Prostate gland (tissue), 2 donors: Measurements from ENCODE around the gene ANKMY1.

Experiments used
- POLR2AphosphoS5 ChIP-seq: sonication (generic); formaldehyde crosslinking; IDR thresholded peaks from one replicate; pipeline ENCODE4 v1.6.1; 2017; ENCODE audit warnings: antibody characterized with exemption
- TF ChIP-seq, protein P1 (sequence below), 4 experiments: fragments of 200-600 bp in 2 of 4; fragments of 450-650 bp in 2 of 4; sonication (generic) in 2 of 4; IDR thresholded peaks; 1 replicate in 3 of 4; 2 replicates in 1 of 4; pipeline ENCODE4 v1.5.1; 2016 to 2019; ENCODE audit warnings: antibody characterized with exemption in 4 of 4, mild to moderate bottlenecking in 2 of 4, moderate library complexity in 2 of 4

DNA sequence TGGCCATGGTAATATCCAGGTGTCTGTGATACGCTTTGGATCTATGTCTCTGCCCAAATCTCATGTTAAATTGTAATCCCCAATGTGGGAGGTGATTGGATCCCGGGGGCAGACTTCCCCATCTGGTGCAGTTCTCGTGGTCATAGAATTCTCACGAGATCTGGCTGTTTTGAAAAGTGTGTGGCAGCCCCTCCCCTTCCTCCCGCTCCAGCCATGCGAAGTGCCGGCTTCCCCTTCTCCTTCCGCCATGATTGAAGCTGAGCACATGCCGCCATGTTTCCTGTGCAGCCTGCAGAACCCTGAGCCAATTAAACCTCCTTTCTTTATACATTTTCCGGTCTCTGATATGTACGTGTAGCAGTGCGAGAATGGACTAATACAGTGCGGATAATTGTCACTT, 79.9 kb downstream of the ANKMY1 start:
- TF ChIP-seq, protein P1, sequence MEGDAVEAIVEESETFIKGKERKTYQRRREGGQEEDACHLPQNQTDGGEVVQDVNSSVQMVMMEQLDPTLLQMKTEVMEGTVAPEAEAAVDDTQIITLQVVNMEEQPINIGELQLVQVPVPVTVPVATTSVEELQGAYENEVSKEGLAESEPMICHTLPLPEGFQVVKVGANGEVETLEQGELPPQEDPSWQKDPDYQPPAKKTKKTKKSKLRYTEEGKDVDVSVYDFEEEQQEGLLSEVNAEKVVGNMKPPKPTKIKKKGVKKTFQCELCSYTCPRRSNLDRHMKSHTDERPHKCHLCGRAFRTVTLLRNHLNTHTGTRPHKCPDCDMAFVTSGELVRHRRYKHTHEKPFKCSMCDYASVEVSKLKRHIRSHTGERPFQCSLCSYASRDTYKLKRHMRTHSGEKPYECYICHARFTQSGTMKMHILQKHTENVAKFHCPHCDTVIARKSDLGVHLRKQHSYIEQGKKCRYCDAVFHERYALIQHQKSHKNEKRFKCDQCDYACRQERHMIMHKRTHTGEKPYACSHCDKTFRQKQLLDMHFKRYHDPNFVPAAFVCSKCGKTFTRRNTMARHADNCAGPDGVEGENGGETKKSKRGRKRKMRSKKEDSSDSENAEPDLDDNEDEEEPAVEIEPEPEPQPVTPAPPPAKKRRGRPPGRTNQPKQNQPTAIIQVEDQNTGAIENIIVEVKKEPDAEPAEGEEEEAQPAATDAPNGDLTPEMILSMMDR (IDR thresholded peaks at IDR 0.05): no peak
- no peak for TF ChIP-seq POLR2AphosphoS5
